GM19351 (cell line): ENCODE results near the gene FGF21.

Source experiments
- ATAC-seq: cut with Tn5 transposase; IDR thresholded peaks from one replicate; pipeline ENCODE4 v1.9.1; 2021; ENCODE audit warnings: mild to moderate bottlenecking, moderate library complexity; ENCODE audit not compliant: unreplicated experiment

The FGF21 gene

DNA sequence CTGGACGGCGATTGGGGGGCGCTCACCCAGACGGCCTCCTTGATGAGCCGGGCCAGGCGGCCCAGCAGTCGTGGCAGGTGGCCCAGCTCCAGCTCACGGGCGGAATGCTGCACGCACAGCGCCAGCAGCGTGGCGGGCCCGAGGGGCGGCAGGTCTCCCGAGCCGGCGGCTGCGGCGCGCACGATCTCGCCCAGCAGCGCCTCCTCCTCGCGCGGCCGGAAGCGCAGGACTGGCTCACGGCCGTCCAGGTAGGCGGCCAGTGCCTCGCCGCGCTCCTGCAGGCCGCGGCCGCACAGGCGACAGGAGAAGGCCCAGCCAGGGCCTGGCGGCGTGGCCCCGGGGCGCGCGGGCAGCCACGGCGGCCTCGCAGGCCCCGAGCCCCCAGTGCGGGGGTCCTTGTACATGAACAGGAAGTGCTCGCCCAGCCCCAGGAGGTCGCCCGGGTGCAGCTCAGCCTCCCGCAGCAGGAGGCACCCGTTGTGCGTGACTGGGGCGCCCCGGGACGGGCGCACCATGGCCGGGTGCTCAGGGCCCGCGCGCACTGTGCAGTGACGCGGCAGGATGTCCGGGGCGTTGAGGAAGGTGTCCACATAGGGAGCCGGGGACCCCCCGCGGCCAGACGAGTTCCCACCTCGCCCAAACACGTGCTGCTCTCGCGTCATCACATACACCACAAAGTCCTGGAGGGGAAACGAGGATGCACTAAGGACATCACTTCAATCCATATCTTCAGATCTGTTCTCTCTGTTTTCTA is 26.2 kb upstream of the FGF21 start:
- ATAC-seq = no peak

- ATAC-seq = no peak
These were observed 23.9 kb upstream of the FGF21 start for GRCh38 chr19:48731452-48731851.

DNA sequence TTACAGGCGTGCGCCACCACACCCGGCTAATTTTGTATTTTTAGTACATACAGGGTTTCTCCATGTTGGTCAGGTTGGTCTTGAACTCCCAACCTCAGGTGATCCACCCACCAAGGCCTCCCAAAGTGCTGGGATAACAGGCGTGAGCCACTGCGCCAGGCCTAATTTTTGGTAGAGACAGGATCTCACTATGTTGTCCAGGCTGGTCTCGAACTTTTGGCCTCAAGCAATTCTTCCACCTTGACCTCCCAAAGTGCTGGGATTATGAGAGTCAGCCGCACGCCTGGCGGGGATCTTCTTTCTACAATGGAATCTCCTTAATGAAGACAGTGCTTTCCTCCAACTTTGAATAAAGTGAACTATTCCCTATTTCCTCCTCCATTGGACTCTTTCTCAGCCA is 20.7 kb upstream of the FGF21 start:
- ATAC-seq = no peak

DNA sequence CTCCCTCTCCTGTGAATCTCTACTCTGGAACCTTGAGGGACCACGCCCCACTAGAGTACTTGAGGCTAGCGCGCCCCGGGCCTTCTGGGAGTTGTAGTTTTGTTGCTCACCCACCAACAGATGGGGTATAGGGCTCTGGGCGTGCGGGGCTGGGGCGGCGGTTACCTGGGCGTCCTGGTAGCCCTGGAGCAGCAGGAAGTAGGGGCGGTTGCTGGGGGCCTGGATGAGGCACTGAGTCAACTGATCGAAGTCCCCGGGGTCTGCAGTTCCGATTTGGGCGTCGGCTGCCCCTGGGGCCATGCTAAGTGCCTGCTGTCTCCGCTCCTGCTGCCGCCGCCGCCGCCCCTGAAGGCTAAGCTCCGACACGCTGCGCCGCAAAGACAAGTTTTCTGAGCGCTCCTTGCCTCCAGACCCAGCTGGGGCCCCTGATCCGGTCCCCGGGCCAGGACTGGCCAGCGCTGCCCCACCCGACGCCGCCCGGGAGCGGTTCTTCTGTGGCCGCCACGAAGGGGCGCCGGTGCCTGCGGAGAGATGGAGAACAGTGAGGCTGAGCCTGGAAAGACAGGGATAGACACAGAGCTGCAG is 20.2 kb upstream of the FGF21 start:
- no peak for ATAC-seq

DNA sequence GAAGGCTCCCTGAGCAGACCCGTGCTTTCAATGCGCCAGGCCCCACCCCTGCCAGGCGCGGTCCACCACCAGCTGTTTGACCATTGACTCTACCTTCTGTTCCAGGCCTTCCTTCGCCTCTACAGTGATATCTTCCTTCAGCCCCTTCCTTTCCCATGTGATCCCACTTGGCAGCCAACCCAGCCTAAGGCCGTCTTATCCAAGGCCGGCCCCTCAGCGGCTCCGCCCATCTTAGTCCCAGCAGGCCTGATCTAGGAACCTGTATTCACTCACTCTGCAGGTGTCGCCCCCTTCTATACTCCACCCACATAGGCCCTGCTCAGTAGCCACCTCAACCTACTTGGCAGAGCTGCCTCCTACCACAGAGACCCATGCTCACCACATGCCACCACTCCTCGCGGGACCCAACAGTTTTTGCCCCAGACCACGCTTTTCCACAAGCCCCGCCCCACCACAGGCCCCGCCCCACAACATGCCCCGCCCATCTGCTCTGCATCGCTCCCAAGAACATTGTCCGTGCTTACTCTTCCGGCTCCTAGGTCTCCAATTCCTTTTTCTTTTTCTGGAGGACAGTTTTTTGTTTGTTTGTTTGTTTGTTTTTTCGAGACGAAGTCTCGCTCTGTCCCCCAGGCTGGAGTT is 17.8 kb upstream of the FGF21 start:
- no peak for ATAC-seq

GRCh38 chr19:48738557-48739403 is 16.5 kb upstream of the FGF21 start:
- peak; percentile 90 for ATAC-seq

- no peak for ATAC-seq
These were observed 15.7 kb upstream of the FGF21 start for GRCh38 chr19:48739404-48740163.

DNA sequence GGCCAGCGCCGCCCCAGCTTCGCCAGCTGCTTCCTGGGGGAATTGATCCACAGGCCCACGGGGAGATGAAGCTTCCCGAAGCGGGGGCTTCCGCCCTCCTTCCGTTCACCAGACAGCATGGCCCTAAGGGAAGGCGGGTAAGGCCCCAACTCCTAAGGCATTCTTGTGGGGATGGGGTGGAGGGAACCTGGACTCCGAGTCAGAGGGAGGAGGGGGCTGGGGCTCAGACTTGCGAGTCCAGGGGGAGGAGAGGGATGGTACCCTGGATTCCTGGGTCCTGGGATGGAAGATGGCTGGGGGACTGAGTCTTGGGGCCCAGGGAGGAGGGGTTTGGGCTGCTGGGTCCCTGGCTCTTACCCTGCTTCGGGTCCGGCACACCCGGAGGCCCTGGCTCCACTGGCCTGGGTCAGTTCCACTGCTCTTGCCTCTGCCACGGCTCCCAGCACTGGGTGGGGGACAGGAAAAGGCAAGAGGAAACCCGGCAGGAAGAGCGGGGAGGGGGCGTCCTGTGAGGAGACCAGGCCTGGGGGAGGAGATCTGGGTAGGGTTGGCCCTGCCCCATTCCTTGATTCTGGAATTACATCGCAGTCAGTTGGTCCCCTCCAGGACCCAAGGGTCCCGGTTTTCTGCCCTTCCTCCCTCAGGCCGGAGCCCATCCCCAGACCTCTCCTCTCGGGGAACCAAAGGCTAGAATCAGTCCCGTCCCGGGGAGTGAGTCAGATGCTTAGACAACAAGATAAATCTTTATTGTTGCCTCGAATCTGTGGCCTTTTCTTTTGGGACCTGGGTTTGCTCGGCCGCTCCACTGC is 15.0 kb upstream of the FGF21 start, which contains the start of gene RASIP1:
Gene RASIP1 (minus strand): TSS at position 447 of the 809 bp plus-strand sequence. CDS start 328 bp downstream, at position 119.
- ATAC-seq = no peak

- no peak for ATAC-seq
These were observed 14.0 kb upstream of the FGF21 start for GRCh38 chr19:48741129-48741999.

GRCh38 chr19:48742096-48742495 is 13.2 kb upstream of the FGF21 start:
- no peak for ATAC-seq

- ATAC-seq = no peak
These were observed 9.9 kb upstream of the FGF21 start for GRCh38 chr19:48745208-48745995.

DNA sequence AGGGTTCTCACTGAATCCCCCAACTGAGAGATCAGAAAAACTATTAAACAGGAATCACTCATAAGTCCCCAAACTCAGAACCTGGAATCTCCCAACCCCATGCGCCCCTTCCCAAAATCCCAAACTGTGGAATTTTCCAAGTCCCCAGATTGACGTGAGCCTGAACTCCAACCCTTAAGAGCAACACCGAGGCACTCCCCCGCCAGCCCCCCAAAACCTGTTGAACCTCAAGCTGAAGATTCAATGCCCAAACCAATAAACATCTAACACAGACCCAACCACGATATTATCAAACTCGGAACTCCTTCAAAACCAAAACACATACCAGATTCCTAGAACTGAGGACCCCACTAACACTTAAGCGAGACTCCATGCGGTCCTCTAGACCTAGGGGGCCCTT is 9.2 kb upstream of the FGF21 start:
- ATAC-seq = no peak

GRCh38 chr19:48746738-48747575 is 8.4 kb upstream of the FGF21 start, which contains the start of gene IZUMO1:
Gene IZUMO1, minus strand, starts transcription at chr19:48746909. Its CDS starts 1,050 bp downstream, at chr19:48745859.
- ATAC-seq = no peak

DNA sequence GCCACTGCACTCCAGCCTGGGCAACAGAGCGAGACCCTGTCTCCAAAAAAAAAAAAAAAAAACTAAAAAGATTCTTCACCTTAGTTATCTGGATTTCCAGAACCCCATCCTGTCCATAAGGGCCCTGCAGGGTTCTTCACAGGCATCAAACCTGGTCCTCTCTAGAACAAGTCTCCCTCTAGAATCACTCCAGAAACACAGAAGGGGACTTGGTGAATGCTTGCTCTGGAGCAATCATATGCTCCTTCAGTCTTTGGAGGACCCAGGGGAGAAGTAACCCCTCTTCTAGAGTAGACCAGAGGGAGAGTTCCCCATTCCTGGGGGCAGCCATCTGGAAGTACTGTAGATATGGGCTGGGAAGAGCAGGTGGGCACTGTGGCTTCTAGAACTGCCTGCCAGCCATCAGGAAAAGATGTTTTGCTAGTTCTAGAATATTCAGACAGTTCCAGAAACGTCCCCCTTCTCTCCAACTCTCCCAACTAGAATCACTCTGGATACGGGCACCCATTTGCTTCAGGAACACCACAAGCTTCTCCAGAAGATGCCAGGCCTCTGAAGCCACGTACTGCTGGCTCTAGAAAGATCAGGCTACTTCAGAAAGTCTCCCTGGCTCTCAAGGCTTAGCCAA is 5.6 kb upstream of the FGF21 start:
- no peak for ATAC-seq

GRCh38 chr19:48750351-48750750 is 5.0 kb upstream of the FGF21 start:
- no peak for ATAC-seq

DNA sequence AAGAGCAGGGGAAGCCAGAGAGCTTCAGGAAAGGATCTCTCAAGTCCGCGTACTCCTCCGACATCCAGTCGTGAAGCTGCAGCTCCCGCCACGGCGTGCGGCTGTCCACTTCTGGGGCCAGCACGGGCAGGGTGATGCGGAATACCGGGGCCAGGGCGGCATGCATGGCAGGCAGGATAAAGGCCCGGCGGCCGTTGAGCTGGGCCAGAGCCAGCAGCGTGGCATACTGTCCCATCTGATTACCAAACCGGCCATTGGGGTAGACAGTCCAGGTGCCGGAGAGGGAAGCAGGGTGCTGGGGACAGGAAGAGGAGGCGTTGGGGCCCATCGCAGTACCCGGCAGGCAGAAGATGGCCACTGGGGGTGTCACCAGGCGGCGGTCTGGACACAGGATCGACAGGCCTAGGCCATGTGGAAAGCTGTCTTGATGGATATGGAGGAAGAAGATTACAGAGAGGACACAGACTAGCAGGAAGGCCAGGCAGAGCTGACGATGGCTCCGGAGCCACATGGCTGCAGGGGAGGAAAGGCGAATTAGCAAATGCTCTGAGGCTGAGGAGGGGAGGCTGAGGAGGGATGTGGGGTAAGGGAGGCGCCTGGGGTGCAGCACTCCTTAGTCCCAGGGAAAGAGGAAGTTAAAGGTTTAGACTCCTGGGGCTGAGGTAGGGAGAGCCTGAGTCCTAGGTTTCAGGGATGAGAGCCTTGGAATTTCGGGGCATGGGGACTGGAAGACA is 4.4 kb upstream of the FGF21 start:
- no peak for ATAC-seq
